Measurements from ENCODE around the gene TMEM38A.

DNA sequence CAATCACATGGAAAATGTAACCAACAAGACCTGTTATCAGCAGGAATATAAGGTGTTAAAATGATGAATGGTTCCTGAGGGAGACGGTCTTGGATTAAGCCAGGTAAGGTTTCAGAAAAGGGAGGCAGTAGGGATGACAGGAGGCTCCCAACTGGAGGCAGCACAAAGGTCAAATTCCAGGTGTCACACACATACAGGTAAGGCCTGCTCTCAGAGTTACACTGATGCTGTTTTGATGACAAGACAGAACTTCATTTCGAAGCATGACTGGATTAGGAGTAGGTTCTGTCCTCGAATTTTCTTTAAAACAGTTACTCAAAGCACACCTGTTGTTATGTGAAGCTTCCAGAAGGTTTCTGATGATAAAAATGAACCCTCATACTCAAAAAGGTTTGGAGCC is 40.4 kb upstream of the TMEM38A start:
- TF ChIP-seq, protein P1, sequence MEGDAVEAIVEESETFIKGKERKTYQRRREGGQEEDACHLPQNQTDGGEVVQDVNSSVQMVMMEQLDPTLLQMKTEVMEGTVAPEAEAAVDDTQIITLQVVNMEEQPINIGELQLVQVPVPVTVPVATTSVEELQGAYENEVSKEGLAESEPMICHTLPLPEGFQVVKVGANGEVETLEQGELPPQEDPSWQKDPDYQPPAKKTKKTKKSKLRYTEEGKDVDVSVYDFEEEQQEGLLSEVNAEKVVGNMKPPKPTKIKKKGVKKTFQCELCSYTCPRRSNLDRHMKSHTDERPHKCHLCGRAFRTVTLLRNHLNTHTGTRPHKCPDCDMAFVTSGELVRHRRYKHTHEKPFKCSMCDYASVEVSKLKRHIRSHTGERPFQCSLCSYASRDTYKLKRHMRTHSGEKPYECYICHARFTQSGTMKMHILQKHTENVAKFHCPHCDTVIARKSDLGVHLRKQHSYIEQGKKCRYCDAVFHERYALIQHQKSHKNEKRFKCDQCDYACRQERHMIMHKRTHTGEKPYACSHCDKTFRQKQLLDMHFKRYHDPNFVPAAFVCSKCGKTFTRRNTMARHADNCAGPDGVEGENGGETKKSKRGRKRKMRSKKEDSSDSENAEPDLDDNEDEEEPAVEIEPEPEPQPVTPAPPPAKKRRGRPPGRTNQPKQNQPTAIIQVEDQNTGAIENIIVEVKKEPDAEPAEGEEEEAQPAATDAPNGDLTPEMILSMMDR (IDR thresholded peaks at IDR 0.05), result no peak
- no peak for TF ChIP-seq POLR2AphosphoS5 (IDR thresholded peaks at IDR 0.05)

Measured in sigmoid colon (tissue), 4 donors.